ENCODE data around the gene LRRFIP1.
"Not testable (repeated sequence)": the region's sequence is repeated elsewhere in the genome, so short reads cannot be mapped to it uniquely, and the experiment has no call there.

The LRRFIP1 gene

GRCh38 chr2:237661799-237662328 lies 34.5 kb downstream of the LRRFIP1 start:
- no peak for DNase-seq (ENCODE audit: extremely low read depth in 1 of 2, low read depth in 1 of 2)

DNA sequence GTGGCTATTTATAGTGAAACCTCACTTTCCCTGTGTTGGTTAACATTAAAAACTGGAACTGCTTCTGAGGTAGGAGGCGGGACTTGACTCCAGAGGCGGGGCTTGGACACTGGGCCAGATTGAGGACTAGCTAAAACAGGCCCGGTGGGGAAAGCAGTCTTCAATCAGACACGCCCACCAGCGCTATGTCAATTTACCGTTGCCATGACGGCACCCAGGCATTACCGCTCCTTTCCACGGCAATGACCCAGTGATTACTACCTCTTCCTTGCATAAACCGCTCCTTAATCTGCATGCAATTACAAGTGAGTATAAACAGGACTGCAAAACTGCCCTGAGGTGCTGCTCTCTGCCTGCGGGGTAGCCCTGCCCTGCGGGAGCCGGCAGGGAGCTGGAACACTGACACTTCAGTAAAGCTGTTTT lies 35.3 kb downstream of the LRRFIP1 start:
- DNase-seq (ENCODE audit: extremely low read depth in 1 of 2, low read depth in 1 of 2), result peak in 1 of 2 donors; percentile 12

DNA sequence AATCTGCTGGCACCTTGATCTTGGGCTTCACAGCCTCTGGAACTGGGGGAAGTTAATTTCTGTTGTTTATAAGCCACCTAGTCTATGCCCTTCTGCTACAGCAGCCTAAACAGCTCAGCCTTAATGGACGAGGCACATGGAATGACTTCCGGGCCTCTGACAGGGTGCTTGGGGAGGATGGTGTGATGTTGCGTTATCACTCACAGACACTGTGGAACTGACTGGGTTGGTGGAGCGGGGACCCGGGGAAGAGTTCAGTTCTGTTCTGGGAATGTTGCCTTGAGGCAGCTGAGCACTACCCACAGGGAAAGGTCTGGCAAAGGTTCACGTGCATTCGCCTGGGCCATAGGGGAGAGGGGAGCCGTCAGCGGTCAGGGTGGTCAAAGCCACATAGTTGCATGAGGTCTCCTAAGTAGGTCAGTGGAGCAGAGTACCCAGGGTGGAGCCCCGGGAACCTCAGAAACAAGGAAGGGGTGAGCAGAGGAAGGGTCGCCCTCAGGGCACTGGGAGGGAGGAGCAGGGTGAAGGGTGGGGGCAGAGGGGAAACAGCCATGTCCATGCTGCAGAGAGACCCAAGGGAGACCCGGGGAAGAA lies 36.2 kb downstream of the LRRFIP1 start:
- no peak for DNase-seq (ENCODE audit: extremely low read depth in 1 of 2, low read depth in 1 of 2)

GRCh38 chr2:237664151-237664550 lies 36.8 kb downstream of the LRRFIP1 start:
- no peak for DNase-seq (ENCODE audit: extremely low read depth in 1 of 2, low read depth in 1 of 2)

DNA sequence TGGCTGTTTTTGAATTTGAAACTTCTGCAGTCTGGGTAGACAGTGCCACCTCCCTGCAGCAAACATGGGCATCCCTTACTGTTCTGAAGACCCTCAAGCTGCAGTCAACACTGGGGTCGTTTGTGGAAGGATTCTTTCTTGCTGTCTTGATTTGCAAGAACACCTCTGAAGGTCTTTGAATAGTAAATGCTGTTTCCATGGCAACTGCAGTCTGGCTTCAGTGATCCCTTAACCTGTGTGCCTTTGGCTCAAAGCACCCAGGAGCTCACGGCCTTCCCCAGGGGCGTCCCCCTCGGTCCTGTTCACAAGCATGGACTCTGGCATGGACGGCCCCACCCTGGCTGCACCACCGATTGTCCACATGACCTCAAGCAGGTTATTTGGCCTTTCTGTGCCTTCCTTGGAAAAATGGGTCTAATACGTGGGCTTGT lies 38.3 kb downstream of the LRRFIP1 start:
- DNase-seq (ENCODE audit: extremely low read depth in 1 of 2, low read depth in 1 of 2), result no peak

DNA sequence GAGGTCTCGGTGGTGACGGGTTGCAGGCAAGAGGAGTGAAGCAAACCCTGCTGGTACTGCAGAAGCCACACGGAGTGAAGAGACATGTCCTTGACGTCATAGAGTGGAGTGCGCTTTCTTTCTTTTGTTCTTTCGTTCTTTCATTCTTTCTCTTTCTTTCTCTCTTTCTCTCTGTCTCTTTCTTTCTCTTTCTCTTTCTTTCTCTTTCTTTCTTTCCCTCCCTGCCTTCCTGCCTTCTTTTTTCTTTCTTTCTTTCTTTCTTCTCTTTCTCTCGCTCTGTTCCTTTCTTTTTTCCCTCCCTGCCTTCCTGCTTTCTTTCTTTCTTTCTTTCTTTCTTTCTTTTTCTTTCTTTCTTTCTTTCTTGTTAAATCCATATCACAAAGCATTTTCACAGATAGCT lies 39.2 kb downstream of the LRRFIP1 start:
- no peak for DNase-seq (ENCODE audit: extremely low read depth in 1 of 2, low read depth in 1 of 2)

DNA sequence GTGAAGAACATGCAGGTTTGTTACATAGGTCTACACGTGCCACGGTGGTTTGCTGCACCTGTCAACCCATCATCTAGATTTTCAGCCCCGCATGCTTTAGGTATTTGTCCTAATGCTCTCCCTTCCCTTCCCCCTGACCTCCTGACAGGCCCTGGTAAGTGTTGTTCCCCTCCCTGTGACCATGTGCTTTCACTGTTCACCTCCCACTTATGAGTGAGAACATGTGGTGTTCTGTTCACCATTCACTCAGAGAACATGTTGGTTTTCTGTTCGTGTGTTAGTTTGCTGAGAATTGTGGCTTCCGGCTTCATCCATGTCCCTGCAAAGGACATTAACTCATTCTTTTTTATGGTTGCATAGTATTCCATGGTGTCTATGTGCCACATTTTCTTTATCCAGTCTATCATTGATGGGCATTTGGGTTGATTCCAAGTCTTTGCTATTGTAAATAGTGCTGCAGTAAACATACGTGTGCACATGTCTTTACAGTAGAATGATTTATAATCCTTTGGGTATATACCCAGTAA lies 39.7 kb downstream of the LRRFIP1 start:
- not testable (repeated sequence) for DNase-seq (ENCODE audit: extremely low read depth in 1 of 2, low read depth in 1 of 2)

DNA sequence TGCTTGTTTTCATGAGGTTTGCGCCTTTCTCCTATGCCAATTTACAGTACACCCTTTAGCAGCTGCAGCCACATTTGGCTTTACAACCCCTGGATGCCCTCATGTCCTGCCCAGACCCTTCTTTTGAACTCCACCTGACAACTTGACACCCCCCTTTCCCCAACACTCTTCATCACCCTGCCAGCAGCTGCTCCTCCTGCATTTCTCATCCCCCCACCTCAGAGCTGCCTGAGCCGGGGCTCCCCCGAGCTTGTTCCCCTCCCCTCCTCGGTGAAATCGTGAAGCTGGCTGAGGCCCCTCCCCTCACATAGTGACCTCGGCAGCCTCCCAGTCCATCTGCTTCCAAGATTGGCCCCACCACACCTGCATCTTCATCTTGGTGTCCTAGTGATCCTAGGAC lies 40.5 kb downstream of the LRRFIP1 start:
- no peak for DNase-seq (ENCODE audit: extremely low read depth in 1 of 2, low read depth in 1 of 2)

DNA sequence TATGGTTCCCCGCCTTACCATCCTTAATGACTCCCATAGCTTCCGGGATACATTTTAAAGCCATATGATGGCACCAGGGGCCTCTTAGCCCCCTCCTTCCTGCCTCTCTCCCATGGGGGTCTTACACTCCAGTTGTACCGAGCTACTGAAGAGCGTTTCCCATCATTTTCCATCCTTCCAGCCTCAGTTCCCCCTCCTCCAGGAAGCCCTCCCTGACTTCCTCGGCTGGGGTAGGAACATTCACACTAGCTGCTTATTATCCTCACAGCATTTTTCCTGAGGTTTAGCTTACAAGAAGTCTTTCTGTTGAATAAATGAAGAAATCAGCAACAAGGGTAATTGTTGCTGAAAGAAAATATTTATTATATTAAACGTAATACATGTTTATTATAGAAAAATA lies 41.1 kb downstream of the LRRFIP1 start:
- DNase-seq (ENCODE audit: extremely low read depth in 1 of 2, low read depth in 1 of 2), result no peak

- DNase-seq (ENCODE audit: extremely low read depth in 1 of 2, low read depth in 1 of 2), result no peak
These were observed 41.9 kb downstream of the LRRFIP1 start for GRCh38 chr2:237669283-237669627.

DNA sequence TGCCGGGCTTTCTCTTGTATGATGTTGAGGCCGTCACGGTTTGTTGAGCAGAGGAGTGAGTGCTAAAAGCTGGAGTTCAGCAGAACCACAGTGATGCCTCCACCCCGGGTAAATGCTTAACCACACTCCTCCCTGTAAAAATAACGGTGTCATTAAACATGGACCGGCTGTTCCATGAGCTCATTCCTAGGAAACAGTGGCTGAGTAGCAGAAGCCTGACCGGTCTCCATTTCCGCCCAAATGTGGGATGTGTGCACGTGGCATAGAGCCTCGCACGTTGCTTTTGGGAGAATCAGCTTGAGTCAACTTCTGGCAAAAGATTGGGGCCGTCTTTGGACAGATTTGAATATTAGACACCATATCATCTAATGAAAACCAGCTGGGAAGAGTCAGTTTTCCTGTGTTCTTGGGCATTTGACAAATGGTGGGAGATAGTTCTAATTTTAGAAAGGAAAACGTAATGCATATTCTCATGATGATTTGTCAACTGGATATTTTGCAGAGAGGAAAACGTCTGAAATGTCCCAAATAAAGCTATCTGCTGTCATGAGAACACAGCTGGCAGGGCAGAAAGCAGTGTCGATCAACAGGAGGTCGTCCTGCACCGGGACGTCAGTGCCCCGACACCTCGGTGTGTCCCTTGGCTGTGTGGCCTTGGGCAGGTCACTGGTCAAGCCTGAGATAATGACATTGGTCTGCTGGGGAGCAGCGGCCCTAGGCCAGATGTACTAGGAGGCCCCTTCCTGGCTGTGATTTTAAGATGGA lies 42.4 kb downstream of the LRRFIP1 start:
- no peak for DNase-seq (ENCODE audit: extremely low read depth in 1 of 2, low read depth in 1 of 2)

GRCh38 chr2:237670641-237671040 lies 43.3 kb downstream of the LRRFIP1 start:
- DNase-seq (ENCODE audit: extremely low read depth in 1 of 2, low read depth in 1 of 2), result no peak

- no peak for DNase-seq (ENCODE audit: extremely low read depth in 1 of 2, low read depth in 1 of 2)
These were observed 44.2 kb downstream of the LRRFIP1 start for GRCh38 chr2:237671466-237672138.

DNA sequence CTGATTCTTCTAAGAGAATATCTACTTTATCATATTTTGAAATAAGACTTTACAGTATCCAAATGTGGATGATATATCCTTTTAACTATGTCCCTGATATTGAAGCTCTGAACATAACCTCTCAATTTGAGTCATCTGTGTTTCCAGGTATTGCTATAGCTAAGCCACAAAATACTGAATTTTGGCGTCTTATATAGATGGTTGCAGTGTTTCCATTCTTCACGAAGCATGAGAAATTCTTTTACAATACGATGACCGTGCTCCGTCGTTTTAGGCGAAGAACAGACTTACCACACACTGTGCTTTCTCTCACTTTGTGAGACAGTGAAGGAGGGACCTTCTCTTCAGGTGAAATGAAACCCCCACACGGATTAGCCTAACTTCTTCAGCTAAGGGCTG lies 45.3 kb downstream of the LRRFIP1 start:
- no peak for DNase-seq (ENCODE audit: extremely low read depth in 1 of 2, low read depth in 1 of 2)

DNA sequence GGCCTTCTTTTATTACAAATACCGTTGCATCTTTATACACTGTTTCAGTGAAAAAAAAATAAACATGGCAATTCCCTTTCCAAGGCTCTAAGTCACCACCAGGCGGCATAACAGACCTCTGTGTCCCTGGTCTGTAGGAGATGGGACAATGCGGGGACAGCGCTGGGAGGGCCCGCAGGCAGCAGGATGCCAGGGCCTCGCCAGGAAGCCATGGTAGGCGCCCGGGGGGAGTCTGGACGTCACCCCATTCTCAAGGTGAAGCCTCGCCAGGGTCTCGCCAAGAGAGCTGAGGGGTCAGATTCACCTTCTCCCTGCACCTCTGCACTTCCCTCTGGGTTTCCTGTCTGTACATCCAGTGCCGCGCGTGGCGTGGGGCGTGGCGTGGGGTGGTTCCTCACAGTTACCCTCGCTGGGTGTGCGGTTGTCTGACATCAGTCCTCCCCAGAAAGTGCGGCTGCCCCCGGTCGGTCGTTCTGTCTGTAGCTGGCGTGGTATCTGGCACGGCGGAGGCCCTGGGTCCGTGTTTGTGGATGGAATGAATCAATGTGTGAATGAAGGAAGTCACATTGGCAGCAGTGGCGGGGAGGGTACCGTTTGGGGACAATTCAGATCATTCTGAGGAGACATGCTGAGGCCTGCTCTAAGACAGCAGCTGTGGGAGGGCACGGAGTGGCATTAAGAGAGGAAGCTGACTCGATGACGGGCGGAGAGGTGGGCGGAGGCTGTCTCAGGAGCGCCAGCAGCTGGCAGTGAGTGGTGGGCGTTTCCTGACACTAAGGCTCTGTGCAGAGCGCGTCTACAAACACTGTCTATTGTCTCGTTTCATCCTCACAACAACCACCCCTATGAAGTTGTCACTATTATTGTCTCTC lies 46.0 kb downstream of the LRRFIP1 start:
- DNase-seq (ENCODE audit: extremely low read depth in 1 of 2, low read depth in 1 of 2), result peak; percentile 74 to 90

- DNase-seq (ENCODE audit: extremely low read depth in 1 of 2, low read depth in 1 of 2), result peak; percentile 68 to 70
These were observed 47.4 kb downstream of the LRRFIP1 start for GRCh38 chr2:237674731-237675276.

- no peak for DNase-seq (ENCODE audit: extremely low read depth in 1 of 2, low read depth in 1 of 2)
These were observed 47.9 kb downstream of the LRRFIP1 start for GRCh38 chr2:237675316-237675715.

- DNase-seq (ENCODE audit: extremely low read depth in 1 of 2, low read depth in 1 of 2), result no peak
These were observed 53.5 kb downstream of the LRRFIP1 start for GRCh38 chr2:237680702-237681478.

DNA sequence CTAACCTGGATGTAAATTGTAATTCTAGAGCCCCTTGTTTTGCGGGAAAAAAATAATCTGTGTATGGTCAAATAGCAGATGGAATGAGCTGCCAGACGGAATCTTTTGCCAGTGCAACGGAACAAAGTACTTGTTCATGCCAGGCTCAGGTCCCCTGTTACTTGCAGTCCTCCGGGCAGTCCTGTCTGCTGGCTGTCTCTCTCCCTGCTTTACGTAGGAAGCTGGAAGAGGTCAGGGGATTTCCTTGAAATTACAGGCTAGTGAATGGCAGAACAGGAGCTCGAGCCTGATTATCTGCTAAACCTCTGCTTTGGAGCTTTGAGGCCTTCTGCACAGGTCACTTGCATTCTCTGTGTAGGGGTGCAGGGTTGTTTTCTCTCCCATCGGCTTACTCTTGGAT lies 54.8 kb downstream of the LRRFIP1 start:
- no peak for DNase-seq (ENCODE audit: extremely low read depth in 1 of 2, low read depth in 1 of 2)
